ENCODE data around the gene ARL14.

- TF ChIP-seq CTCF (IDR thresholded peaks at IDR 0.05; ENCODE audit: poor library complexity, severe bottlenecking): no peak
- TF ChIP-seq MXI1 (conservative IDR thresholded peaks at IDR 0.05; ENCODE audit: poor library complexity, severe bottlenecking): no peak
- TF ChIP-seq EZH2 (IDR thresholded peaks at IDR 0.05; ENCODE audit: borderline replicate concordance, insufficient read depth, low read length, poor library complexity, severe bottlenecking): no peak
- no peak for TF ChIP-seq TAF1 (IDR thresholded peaks at IDR 0.05; ENCODE audit: low read depth)
- TF ChIP-seq SMC3 (conservative IDR thresholded peaks at IDR 0.05; ENCODE audit: poor library complexity): no peak
- TF ChIP-seq EP300 (conservative IDR thresholded peaks at IDR 0.05; ENCODE audit: poor library complexity, severe bottlenecking): no peak
- TF ChIP-seq RAD21 (conservative IDR thresholded peaks at IDR 0.05): no peak
- no peak for TF ChIP-seq POLR2AphosphoS5 (IDR thresholded peaks at IDR 0.05)
- no peak for TF ChIP-seq REST (IDR thresholded peaks at IDR 0.05; ENCODE audit: borderline replicate concordance)
Measured at GRCh38 chr3:160678292-160678842, 1.4 kb downstream of the ARL14 start.

All from neural cell (in vitro differentiated cells).